HG03108 (cell line): ENCODE data around the gene CELF1.

Source experiments
- ATAC-seq: cut with Tn5 transposase; IDR thresholded peaks from one replicate; pipeline ENCODE4 v1.9.1; 2021; ENCODE audit warnings: moderate library complexity; ENCODE audit not compliant: unreplicated experiment

Gene CELF1

DNA sequence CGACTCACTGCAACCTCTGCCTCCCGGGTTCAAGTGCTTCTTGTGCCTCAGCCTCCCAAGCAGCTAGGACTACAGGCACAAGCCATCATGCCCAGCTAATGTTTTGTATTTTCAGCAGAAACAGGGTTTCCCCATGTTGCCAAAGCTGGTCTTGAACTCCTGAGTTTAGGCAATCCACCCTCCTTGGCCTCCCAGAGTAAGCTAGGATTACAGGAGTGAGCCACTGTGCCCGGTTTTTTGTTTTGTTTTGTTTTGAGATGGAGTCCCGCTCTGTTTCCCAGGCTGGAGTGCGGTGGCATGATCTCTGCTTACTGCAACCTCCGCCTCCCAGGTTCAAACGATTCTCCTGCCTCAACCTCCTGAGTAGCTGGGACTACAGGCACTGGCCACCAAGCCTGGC is 41.0 kb downstream of the CELF1 start:
- no peak for ATAC-seq

DNA sequence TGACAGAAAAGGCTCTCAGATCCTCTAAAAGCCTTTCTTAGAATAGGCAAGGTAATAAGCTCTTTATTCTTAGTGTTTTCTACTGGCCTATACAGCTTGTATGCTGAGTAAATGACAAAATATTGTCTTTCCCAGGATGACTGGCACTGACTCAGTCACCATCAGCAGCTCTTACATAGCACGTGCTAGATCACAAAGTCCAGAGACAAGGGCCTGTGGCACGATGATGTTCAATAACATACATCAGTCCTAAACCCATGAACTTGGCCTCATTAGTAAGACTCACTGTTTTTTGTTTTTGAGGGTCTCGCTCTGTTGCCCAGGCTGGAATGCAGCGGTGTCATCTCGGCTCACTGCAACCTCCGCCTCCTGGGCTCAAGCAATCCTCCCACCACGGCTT is 42.7 kb downstream of the CELF1 start:
- ATAC-seq, result no peak

DNA sequence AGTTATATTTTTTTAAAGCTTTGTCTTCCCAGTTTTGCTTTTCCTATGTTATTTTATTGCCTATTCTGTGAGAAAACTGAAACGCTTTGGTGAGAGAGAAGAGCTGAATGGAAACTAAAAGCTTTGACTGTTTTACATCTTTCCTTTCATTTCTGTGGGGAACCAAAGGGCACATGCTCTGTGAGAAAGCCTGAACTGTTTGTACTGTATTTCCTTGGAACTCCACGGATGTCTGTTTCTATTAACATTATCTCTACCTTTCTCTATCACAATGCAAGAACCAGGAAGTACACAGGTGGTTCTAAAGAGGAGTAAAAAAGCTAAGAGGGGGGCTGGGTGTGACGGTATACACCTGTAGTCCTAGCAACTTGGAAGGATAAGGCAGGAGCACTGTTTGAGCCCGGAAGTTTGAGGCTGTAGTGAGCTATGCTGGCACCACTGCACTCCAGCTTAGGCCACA is 43.8 kb downstream of the CELF1 start:
- ATAC-seq, result no peak

DNA sequence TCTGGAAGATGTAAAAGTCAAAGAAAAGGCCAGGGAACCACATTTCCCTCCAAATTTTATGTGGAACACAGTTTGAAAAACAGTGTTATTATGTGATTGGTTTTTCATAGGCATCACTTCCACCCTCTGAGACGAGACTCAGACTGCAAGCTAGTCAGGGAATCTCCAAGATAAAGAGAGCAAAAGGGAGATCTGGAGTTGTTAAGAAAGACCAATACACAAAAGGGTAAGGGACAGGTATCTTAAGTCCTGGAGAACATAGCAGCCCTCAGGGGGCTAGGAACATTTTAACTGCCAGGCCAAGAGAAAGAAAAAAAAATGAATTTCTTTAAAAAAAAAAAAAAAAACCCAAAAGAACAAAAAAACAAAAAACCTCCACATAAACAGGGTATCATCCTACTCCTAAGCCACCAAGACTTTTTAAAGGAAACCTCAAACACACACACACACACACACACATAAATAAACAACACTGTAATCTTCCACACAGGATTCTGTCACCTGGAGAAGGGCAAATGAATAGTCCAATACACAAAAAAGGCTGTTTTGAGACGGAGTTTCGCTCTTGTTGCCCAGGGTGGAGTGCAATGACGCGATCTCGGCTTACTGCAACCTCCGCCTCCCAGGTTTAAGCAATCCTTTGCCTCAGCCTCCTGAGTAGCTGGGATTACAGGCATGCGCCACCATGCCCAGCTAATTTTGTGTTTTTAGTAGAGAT is 44.5 kb downstream of the CELF1 start:
- no peak for ATAC-seq

DNA sequence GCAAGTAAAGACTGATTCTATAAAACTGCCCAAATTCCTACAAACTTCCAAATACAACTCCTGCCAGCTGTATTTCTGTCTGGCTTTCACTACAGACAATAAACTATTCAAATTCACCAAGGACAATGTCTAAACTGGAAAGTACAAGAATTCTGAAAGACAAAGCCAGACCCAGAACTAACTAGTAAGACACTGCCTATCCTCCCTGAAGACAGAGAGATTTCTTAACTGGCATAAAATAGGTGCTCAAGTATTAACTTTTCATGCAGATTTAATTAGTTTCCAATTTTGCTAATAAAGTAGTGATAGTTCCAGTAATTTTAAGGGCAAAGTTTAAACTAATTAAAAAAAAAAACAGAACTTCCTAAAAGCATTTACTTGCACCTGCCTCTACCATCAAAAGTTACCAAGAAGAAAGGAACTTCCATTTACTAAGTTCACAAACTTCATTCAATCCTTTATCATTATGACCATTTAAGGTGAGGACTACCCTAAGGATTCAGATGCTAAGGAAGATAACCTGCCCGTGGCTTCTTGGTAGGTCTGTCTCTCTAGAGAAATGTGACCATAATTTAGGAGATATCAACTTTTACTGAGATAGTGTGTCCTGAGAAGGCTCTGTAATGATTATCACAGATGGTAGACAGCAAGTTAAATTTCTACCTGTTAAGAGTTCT is 45.2 kb downstream of the CELF1 start:
- ATAC-seq, result no peak

DNA sequence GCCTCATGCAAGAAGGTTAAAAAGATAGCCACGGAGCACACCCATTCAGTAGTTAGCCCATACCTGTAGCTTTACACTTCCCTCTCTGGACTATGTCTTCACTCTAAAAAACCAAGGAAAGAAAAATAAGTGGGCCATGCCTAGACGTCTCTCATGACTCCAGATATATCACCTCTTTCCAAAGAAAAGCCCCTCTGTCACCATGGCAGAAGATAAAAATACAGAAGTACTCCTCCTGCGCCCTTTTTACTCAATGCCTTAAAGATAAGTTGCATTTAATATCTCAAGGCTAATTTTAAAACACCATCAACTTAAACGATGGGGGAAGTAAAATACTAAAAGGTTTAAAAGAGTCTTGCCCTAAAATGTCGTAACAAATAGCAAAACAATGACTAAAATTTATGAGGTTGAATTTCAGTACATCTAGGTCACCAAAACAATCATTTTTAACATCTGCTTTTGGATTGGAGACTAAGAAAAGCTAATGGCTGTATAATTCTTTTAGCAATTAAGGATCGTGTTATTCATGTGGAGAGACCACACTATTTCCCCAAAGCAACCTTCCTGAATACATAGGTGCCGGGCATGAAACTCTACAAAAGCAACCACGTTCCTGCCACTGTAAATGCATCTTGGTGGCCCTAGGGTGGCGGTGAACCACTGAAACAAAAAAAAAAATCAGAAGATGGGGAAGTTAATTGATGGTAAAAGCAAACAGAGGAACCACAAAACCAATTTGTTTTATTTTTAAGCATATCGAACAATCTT is 46.0 kb downstream of the CELF1 start:
- peak; percentile 34 for ATAC-seq

DNA sequence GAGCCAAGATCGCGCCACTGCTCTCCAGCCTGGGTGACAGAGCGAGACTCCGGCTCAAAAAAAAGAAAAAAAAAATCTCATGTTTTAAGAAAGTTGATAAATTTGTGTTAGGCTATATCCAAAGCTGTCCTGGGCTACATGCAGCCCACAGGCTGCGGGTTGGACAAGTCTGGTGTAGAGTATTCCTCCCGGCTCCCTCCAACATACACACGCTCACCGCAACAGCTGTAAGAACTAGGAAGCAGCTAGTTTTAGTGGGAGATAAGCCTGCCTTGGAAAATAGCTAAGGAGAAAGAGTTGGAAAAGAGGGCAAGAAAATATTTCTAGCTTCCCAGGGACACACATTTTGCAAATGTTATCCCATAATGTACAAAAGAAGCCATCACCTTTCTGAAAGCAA is 46.6 kb downstream of the CELF1 start:
- ATAC-seq, result no peak

DNA sequence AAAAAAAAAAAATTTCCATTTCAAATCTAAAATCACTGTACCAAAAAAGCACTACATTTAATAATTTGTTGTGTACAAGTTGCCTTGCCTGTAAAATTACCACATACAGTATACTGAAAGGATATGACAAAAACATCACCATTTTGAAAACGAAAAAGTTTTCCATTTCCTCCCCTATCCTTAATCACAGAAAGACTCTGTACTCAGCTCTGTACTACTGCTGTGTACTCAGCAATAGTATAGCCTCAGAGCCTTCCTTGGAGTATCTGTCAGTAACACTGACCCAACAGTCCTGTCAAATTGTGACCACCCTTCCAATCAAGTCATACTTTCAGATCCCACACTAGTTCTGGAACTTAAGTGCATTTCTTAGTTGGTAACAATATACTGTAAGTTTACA is 48.0 kb downstream of the CELF1 start:
- no peak for ATAC-seq

DNA sequence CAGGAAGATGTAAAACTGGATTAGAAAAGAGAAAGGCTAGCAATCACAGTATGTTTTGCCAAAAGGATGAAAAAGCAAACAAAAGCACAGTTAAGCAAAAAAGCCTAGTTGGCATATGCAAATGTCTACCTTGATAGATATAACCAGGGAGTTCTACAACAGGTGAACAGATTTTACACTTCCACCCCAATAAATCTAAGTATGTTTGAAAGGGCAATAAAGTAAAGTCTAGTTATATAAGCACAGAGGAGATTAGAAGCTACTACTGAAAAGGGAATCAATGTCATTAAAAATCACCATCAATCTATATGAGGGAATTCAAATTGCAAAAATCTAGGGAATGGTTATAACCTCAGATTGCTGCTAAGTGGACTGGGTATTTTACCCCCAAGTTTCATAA is 49.7 kb downstream of the CELF1 start:
- ATAC-seq, result no peak

DNA sequence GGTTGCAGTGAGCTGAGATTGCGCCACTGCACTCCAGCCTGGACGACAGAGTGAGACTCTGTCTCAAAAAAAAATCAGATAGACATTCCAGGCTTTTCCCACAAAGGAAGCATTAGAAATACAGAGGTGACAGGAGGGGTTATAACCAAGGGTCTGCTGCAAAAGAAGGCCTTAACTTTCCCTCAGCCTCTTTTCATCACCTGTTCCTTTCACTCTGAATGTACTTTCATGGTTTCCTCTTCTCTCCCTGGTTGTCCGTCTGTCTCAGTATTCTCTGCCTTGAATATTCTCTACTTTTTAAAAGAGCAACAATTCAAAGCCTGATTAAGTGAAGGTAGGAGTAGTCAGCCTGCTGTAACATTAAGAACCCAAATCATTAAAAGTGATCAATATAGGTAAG is 50.2 kb downstream of the CELF1 start:
- ATAC-seq, result no peak

DNA sequence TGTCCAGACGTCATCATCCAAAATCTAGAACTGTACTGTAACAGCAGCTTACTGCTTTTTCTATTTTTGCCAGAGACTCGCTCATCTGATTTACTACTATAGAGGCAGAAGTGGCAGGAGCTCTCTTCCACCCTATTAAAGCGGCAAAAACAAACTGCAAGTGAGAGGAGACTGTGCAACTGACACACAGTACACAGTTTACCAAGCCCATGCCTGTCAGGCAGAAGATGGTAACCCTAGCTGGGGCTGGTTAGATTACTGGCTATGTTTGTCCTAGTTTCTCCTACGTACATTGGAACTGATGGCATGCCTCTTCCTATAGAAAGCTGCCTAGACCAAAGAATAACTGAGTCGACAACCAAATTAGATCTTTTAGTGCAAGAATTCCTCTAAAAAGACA is 51.8 kb downstream of the CELF1 start:
- ATAC-seq, result no peak

DNA sequence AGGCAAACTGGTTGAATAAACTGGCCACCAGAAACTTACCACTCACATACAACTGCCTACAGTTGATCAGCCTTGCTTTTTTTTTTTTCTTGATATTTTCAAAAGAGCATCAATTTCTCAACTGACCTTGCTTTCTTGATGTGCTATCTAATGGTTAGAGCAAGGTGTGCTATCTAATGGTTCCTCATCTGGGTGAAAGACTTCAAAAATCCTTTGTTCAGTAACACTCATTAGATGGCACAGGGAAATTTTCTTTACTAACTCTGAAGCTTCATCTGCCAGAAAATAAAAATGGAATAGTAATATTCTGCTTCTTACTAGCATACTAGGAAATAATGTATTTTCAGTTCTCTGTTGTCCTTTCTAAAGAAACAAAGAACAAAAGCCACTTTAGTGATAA is 52.8 kb downstream of the CELF1 start:
- no peak for ATAC-seq

DNA sequence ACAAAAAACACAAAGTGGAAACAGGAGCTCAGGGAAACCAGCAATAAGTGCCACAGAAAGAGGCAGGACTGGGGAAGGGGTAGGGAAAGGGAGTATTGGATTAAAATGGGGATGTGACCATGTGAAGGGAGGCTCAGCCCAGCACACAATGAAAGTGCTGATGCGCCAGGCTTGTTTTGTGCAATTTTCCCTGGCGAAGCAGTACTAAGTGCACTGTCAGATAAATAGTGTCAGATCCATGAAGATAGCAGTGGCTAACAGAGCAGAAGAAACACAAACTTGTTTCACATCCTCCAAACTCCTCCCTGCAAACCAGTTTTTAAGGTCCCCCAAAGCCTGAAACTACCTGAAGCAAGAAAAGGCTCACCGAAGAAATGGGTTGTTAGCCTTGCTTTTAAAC is 53.3 kb downstream of the CELF1 start:
- no peak for ATAC-seq

DNA sequence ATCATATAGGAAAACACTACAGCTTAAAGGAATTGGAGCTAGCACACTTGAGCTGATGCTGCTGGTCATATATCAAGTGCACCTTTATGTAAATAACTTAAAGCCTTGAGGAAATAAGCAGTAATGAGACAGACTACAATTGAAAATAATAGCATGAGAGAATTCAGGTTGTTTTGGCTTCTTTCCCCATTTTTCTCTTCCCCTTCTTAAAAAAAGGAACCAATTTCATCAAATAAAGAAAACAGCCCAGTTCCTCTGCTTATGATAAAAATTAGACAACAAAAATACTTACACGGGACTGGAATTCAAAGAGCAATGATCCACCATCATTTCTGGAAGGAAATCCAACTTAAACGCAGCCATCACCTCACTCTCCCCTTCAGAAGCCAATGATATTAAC is 53.8 kb downstream of the CELF1 start:
- ATAC-seq, result no peak

DNA sequence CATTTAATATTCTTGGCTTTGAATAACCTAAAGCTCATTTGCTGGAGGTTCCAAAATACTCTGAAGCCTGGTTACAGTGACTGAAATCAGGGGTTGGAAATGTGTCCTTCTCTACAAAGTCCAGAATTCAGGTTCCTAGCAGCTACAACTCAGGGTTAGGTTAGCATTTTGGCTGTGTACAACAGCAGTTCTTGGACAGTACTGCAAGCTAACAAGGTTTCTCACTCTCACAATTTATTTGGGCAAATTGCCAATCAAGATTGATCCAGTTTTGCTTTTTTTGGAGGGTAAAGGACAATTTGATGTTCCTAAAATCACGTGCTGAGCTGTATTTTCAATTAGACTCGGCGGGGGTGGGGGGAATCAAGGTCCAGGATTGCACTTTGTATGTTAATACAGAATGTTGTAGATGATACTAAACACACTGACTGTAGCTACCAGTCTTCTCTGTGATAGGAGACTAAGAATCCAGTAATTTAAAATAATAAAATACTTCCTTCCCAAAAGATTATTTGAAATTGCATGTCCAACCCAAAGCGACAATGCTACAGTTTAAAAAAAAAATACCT is 54.3 kb downstream of the CELF1 start:
- ATAC-seq, result no peak

DNA sequence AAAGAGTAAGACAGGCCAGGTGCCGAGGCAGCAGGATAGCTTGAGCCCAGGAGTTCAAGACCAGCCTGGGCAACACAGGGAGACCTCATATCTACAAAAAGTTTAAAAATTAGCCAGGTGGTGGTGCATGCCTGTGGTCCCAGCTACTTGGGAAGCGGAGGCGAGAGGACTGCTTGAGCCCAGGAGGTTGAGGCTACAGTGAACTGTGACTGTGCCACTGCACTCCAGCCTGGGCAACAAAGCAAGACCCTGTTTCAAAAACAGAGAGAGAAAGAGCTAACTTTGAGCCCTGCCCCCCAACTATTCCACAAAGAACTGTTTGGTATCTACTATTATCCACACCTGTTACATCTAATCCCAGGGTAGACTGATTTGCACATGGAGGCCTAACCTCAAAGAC is 54.8 kb downstream of the CELF1 start:
- ATAC-seq, result no peak

DNA sequence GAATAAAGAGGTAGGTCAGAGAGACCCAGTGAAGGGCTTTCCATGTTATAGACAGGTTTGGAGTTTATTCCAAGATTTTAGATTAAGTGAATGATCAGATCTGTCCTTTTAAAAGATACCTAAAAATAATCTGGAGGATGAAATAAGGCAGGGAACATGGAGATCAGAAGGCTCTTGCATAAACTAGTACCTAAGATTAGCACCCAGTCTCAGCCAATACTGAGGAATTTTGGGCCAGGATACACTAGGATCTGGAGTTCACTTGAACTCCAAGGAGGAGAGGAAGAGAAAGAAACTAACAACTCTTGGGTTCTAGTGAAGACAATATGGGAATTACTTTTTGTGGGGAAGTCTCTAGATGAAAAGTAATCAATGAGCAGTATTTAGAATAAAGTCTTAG is 56.1 kb downstream of the CELF1 start:
- ATAC-seq, result no peak

DNA sequence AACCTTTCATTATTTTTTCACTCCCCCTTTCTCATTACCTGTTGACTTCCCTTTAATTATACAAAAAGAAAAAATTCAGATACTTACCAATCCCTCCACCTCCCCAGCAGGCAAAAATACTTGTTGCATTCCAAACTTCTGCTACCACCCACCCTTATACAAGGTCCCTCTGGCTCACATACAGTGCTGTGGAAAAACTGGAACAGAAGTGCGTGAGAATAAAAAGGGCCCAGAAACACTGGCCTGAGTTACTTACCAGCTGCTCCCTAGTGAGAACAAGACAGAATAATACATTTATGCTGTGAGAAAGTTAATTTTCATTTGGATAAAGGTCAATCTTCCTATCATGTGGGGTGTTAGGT is 57.1 kb downstream of the CELF1 start:
- ATAC-seq, result no peak

DNA sequence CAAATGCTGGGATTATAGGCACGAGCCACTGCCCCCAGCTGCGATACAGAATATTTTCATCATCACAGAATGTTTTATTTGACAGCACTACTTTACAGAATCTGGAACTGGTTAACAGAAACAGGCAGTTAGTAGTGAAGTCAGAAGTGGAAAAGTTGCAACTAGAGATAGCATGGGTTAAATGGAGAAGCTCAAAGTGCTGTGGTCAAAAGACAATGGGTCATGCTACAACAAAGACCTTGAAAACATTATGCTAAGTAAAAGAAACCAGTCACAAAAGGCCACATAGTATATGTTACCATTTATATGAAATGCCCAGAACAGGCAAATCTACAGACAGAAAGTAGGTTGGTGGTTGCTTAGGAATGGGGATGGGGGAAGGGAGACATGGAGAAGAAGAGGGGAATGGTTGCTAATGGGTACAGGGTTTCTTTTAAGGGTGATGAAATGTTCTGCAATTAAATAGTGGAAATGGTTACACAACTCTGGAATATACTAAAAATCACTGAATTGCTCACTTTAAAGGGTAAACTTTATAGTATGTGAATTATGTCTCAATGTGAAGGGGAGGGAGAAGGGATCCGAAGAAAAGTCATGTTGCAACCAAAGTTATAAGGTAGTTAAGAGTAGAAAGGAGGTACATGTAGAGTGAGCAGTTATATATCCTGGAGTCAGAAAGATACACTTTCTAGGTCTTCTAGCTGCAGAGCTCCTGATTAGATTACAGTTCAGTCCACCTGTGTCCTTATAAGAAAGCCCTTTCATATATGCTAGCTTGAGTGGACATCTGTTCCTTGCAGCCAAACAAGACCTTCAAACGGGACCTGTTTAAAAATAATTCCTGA is 57.7 kb downstream of the CELF1 start:
- no peak for ATAC-seq

DNA sequence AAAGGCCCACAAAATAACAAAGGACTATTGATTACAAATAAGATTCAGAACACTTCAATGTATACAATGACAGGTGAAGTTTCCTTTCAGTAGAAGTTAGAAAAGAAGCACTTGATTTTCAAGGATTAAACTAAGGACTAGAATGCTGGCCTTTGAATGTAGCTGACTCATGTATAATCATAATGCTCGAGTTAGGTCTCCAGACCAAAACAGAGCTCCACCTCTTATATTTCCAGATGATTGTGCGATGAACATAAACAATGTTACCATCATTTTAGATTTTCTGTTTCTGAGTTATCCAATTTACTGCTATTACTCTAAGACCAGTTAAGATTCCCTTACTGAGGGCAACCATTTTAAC is 63.6 kb downstream of the CELF1 start:
- no peak for ATAC-seq
